PFSK-1 (cell line): Measurements from ENCODE around the gene PDSS1.

Experiments used
- POLR2AphosphoS5 ChIP-seq: IDR thresholded peaks from 2 replicates; pipeline ENCODE4 v1.6.1; 2012; ENCODE audit warnings: low read depth, mild to moderate bottlenecking, control low read depth, low read length, moderate library complexity
- REST ChIP-seq, 2 experiments: IDR thresholded peaks; 2 replicates each; pipeline versions ENCODE4 v1.6.1 to v1.8.0; 2011 to 2012; ENCODE audit warnings: low read depth in 2 of 2, low read length in 2 of 2, control low read depth in 1 of 2, inconsistent platforms in 1 of 2, mild to moderate bottlenecking in 1 of 2, moderate library complexity in 1 of 2; ENCODE audit not compliant: insufficient read depth in 1 of 2
- SIN3A ChIP-seq: IDR thresholded peaks from 2 replicates; pipeline ENCODE4 v1.6.1; 2012; ENCODE audit warnings: mild to moderate bottlenecking, low read length, moderate library complexity, borderline replicate concordance; ENCODE audit not compliant: insufficient read depth
- TAF1 ChIP-seq: IDR thresholded peaks from 2 replicates; pipeline ENCODE4 v1.6.1; 2012; ENCODE audit warnings: low read length, control low read depth, borderline replicate concordance; ENCODE audit not compliant: insufficient read depth

- no peak for TF ChIP-seq POLR2AphosphoS5
- no peak for TF ChIP-seq TAF1
- no peak for TF ChIP-seq REST (IDR thresholded peaks at IDR 0.05; ENCODE audit: insufficient read depth in 1 of 2, low read depth in 2 of 2, low read length in 2 of 2)
- TF ChIP-seq SIN3A, result no peak
Measured at GRCh38 chr10:26714415-26715136, 17.1 kb downstream of the PDSS1 start.
